SK-N-SH (cell line): Measurements from ENCODE around the gene MRGPRD. TPM values are rescaled to one million over a fixed set of nuclear protein-coding genes. Genes with fewer than 3 reads are reported as not detected.

Experiments used
- CTCF ChIA-PET: fragments of 300-600, 350-600 bp; formaldehyde crosslinking; extraction: SDS; loops from one replicate; lab custom pipeline; 2021; lab: Yijun Ruan, JAX
- POLR2A ChIA-PET: fragments of 350-600 bp; sonication (Branson Sonifier 250); formaldehyde crosslinking; extraction: SDS; loops from one replicate; lab custom pipeline; 2020; ENCODE audit warnings: antibody characterized with exemption, inconsistent platforms; lab: Yijun Ruan, JAX
- DNase-seq: peaks from one replicate; pipeline ENCODE4 v3.0.0; 2012
- H2AFZ ChIP-seq: fragments of 200-600 bp; sonication (generic); 2 replicates; pipeline ENCODE4 v1.8.1; 2016; ENCODE audit warnings: antibody characterized with exemption, mild to moderate bottlenecking, low read depth
- H3F3A ChIP-seq: fragments of 200-600 bp; sonication (generic); replicated peaks from 2 replicates; pipeline ENCODE3; 2016; ENCODE audit warnings: antibody characterized with exemption, mild to moderate bottlenecking; ENCODE audit not compliant: insufficient read depth
- H3K27ac ChIP-seq, 2 experiments: fragments of 200-500 bp in 1 of 2; fragments of 200-600 bp in 1 of 2; sonication (Bioruptor generic) in 1 of 2; sonication (generic), shearing (Covaris generic) in 1 of 2; 2 replicates each; pipeline versions ENCODE4 v1.5.1 to v1.6.1; 2014 to 2016; ENCODE audit warnings: low read depth in 2 of 2, inconsistent platforms in 1 of 2, low read length in 1 of 2, mild to moderate bottlenecking in 1 of 2, mixed read lengths in 1 of 2
- H3K27me3 ChIP-seq: fragments of 200-600 bp; sonication (generic), shearing (Covaris generic); 2 replicates; pipeline ENCODE4 v1.6.1; 2016; ENCODE audit warnings: mixed run types; ENCODE audit not compliant: insufficient read depth
- H3K36me3 ChIP-seq, 2 experiments: fragments of 200-500 bp in 1 of 2; fragments of 200-600 bp in 1 of 2; sonication (Bioruptor generic) in 1 of 2; sonication (generic) in 1 of 2; replicated peaks in 1 of 2; 2 replicates each; pipeline versions ENCODE3 to v1.5.1; 2014 to 2016; ENCODE audit warnings: low read length in 1 of 2, mild to moderate bottlenecking in 1 of 2; ENCODE audit not compliant: insufficient read depth in 2 of 2, control insufficient read depth in 1 of 2
- H3K4me1 ChIP-seq, 2 experiments: fragments of 200-500 bp in 1 of 2; fragments of 200-600 bp in 1 of 2; sonication (Bioruptor generic) in 1 of 2; sonication (generic), shearing (Covaris generic) in 1 of 2; 2 replicates each; pipeline versions ENCODE4 v1.5.1 to v1.6.1; 2014 to 2016; ENCODE audit warnings: low read depth in 1 of 2, low read length in 1 of 2, mixed run types in 1 of 2; ENCODE audit not compliant: insufficient read depth in 2 of 2, control insufficient read depth in 1 of 2
- H3K4me2 ChIP-seq: fragments of 200-600 bp; sonication (generic), shearing (Covaris generic); 2 replicates; pipeline ENCODE4 v1.6.1; 2017; ENCODE audit warnings: mixed run types
- H3K4me3 ChIP-seq, 2 experiments: fragments of 200-500 bp in 1 of 2; fragments of 200-600 bp in 1 of 2; sonication (Bioruptor generic) in 1 of 2; sonication (generic), shearing (Covaris generic) in 1 of 2; 2 replicates each; pipeline versions ENCODE4 v1.5.1 to v1.8.1; 2014 to 2016; ENCODE audit warnings: low read depth in 2 of 2, inconsistent platforms in 1 of 2, low read length in 1 of 2, mild to moderate bottlenecking in 1 of 2, mixed read lengths in 1 of 2, moderate library complexity in 1 of 2
- H3K79me2 ChIP-seq: fragments of 200-600 bp; sonication (generic); 2 replicates; pipeline ENCODE4 v1.8.1; 2017; ENCODE audit warnings: mild to moderate bottlenecking; ENCODE audit not compliant: insufficient read depth
- H3K9ac ChIP-seq: fragments of 200-600 bp; sonication (generic); 2 replicates; pipeline ENCODE4 v1.6.1; 2017; ENCODE audit warnings: mixed run types
- H3K9me2 ChIP-seq: fragments of 200-600 bp; sonication (generic); 2 replicates; pipeline ENCODE4 v1.6.1; 2017; ENCODE audit warnings: mixed run types
- H3K9me3 ChIP-seq: fragments of 200-600 bp; sonication (generic); 2 replicates; pipeline ENCODE4 v1.6.1; 2017; ENCODE audit warnings: mixed run types, mild to moderate bottlenecking, moderate library complexity
- H4K20me1 ChIP-seq: fragments of 200-600 bp; sonication (generic); 2 replicates; pipeline ENCODE4 v1.6.1; 2017; ENCODE audit warnings: mild to moderate bottlenecking, mixed run types; ENCODE audit not compliant: insufficient read depth
- CHD2 ChIP-seq: fragments of 150-350 bp; IDR thresholded peaks from 2 replicates; pipeline ENCODE4 v1.6.1; 2018; ENCODE audit warnings: low read length; ENCODE audit not compliant: partially characterized antibody
- FOXM1 ChIP-seq: IDR thresholded peaks from 2 replicates; pipeline ENCODE4 v1.4.0; 2012; ENCODE audit warnings: low read depth, mild to moderate bottlenecking
- GABPA ChIP-seq: IDR thresholded peaks from 2 replicates; pipeline ENCODE4 v1.4.0; 2012; ENCODE audit warnings: low read depth, mild to moderate bottlenecking
- GATA2 ChIP-seq: sonication (generic); formaldehyde crosslinking; IDR thresholded peaks from 2 replicates; pipeline ENCODE4 v1.5.0; 2020; ENCODE audit warnings: mild to moderate bottlenecking, missing genetic modification reagents
- JUND ChIP-seq: IDR thresholded peaks from 2 replicates; pipeline ENCODE4 v1.4.0; 2012
- MXI1 ChIP-seq: IDR thresholded peaks from 2 replicates; pipeline ENCODE4 v1.6.1; 2012; ENCODE audit warnings: mild to moderate bottlenecking, low read depth, low read length, improper control_type of control experiment
- POLR2AphosphoS5 ChIP-seq: IDR thresholded peaks from 2 replicates; pipeline ENCODE4 v1.6.1; 2012; ENCODE audit warnings: low read depth, low read length
- RAD21 ChIP-seq: IDR thresholded peaks from 2 replicates; pipeline ENCODE4 v1.6.1; 2012; ENCODE audit warnings: mild to moderate bottlenecking, low read length
- RCOR1 ChIP-seq: fragments of 150-350 bp; IDR thresholded peaks from 2 replicates; pipeline ENCODE4 v1.6.1; 2017; ENCODE audit warnings: antibody characterized with exemption, low read length
- RFX5 ChIP-seq: IDR thresholded peaks from 2 replicates; pipeline ENCODE4 v1.6.1; 2012; ENCODE audit warnings: mild to moderate bottlenecking, improper control_type of control experiment, low read length
- RXRA ChIP-seq: IDR thresholded peaks from 2 replicates; pipeline ENCODE4 v1.4.0; 2012; ENCODE audit warnings: low read depth, mild to moderate bottlenecking, borderline replicate concordance
- SIN3A ChIP-seq: IDR thresholded peaks from 2 replicates; pipeline ENCODE4 v1.6.1; 2012; ENCODE audit warnings: low read depth, mild to moderate bottlenecking, low read length, moderate library complexity, borderline replicate concordance
- SMC3 ChIP-seq: IDR thresholded peaks from 2 replicates; pipeline ENCODE4 v1.6.1; 2012; ENCODE audit warnings: low read depth, low read length, improper control_type of control experiment
- TAF1 ChIP-seq: IDR thresholded peaks from 2 replicates; pipeline ENCODE4 v1.6.1; 2012; ENCODE audit warnings: low read depth, mild to moderate bottlenecking, low read length, moderate library complexity, borderline replicate concordance
- TCF12 ChIP-seq: IDR thresholded peaks from 2 replicates; pipeline ENCODE4 v1.4.0; 2012
- TEAD4 ChIP-seq: IDR thresholded peaks from 2 replicates; pipeline ENCODE4 v1.4.0; 2012; ENCODE audit warnings: mild to moderate bottlenecking, borderline replicate concordance; ENCODE audit not compliant: insufficient read depth
- YY1 ChIP-seq: IDR thresholded peaks from 2 replicates; pipeline ENCODE4 v1.4.0; 2012; ENCODE audit warnings: low read depth, mild to moderate bottlenecking
- WGBS: methylation state at CpG from one replicate; pipeline ENCODE4 v1.1.6; 2017; ENCODE audit warnings: low lambda C conversion rate; 5-methylcytosine and 5-hydroxymethylcytosine counted together
- polyA plus RNA-seq, 3 experiments: library from polyadenylated mRNA; depleted of rRNA; stranded (reverse); fragments of >200 nt; gene quantifications; 2 replicates each; pipeline ENCODE4 v1.2.3, GENCODE V29; 2012
- TF ChIP-seq, protein P1 (sequence below): fragments of 150-350 bp; IDR thresholded peaks from 2 replicates; pipeline ENCODE4 v1.6.1; 2016; ENCODE audit warnings: mild to moderate bottlenecking, low read depth, low read length
- TF ChIP-seq, protein P2 (sequence below): fragments of 150-350 bp; IDR thresholded peaks from 2 replicates; pipeline ENCODE4 v1.6.1; 2017; ENCODE audit warnings: antibody characterized with exemption, low read length, low read depth, borderline replicate concordance
- TF ChIP-seq, protein P3 (sequence below): IDR thresholded peaks from 2 replicates; pipeline ENCODE4 v1.4.0; 2012; ENCODE audit warnings: low read depth
- TF ChIP-seq, protein P4 (sequence below): IDR thresholded peaks from 2 replicates; pipeline ENCODE4 v1.6.1; 2012; ENCODE audit warnings: mild to moderate bottlenecking, low read depth, low read length, moderate library complexity
- TF ChIP-seq, protein P5 (sequence below): fragments of 200-600 bp; sonication (generic); IDR thresholded peaks from 2 replicates; pipeline ENCODE4 v1.6.1; 2017; ENCODE audit warnings: antibody characterized with exemption, mild to moderate bottlenecking, moderate library complexity

The MRGPRD gene
- polyA plus RNA-seq, 1 of the 3 experiments (the other 2 are of a cell fraction) = not detected

DNA sequence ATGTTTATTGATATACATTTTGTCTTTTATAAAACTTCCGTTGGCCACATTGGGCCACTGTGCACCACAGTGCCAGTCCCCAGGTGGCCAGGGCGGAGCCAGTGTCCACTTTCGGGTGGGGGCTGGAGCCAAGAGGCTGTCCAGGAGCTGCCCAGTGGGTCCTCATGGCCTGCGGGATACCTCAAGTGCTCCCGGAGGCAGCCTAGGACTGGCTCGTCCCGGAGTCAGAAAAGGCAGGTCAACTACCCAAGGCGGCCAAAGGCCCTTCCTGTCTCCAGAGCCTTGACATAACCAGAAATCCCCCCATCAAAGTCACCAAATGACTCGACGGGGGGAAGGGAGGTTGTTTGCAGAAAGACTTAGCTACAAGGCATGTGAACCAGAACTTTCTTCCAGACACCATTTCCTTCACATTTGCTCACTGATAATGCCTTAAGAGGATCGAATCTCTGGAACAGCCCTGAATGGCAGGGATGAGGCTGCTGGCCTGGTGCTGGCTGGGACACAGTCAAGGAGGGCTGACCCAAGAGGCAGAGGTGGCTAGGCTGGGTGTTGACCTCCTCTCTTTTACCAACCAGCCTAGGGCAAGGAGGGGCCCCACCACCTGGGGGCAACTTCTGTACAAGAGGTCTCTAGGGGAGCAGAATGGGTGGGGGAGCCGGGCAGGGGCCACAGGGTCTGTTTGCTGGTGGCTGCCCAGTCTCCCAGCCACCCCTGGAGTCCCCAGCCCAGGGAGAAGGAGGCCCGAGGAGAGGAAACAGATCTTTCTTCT, 23.8 kb upstream of the MRGPRD start:
- H3K27ac ChIP-seq = no peak overlapping the region
- H3K36me3 ChIP-seq = no peaks in the 10 kb centered on the region
- no peaks in the 10 kb centered on the region for H4K20me1 ChIP-seq
- peak; percentile 28 for DNase-seq
- no peaks in the 10 kb centered on the region for H3K27me3 ChIP-seq
- peaks cover 26 to 34% of the 10 kb centered on the region in 2 experiments; a peak in 3 of 4 replicates for H3K4me1 ChIP-seq
- CTCF ChIA-PET = interaction anchor here (0.8 kb wide), 1 partner anchor 20 kb away, joined by 3 read pairs; no protein-coding TSS in a partner anchor
- no peak overlapping the region for H3K9ac ChIP-seq
- H3K4me2 ChIP-seq = no peak overlapping the region
- H2AFZ ChIP-seq = no peak overlapping the region
- H3K9me2 ChIP-seq = no peaks in the 10 kb centered on the region
- no peak overlapping the region for H3K4me3 ChIP-seq
- POLR2A ChIA-PET = no interaction called here
- H3K79me2 ChIP-seq = no peaks in the 10 kb centered on the region
- no peaks in the 10 kb centered on the region for H3F3A ChIP-seq
- H3K9me3 ChIP-seq = no peaks in the 10 kb centered on the region
- WGBS = 78% methylated on average over 11 of the region's 13 CpGs
- TF ChIP-seq FOXM1 = no peak
- TF ChIP-seq MXI1 = no peak
- TF ChIP-seq, protein P1, sequence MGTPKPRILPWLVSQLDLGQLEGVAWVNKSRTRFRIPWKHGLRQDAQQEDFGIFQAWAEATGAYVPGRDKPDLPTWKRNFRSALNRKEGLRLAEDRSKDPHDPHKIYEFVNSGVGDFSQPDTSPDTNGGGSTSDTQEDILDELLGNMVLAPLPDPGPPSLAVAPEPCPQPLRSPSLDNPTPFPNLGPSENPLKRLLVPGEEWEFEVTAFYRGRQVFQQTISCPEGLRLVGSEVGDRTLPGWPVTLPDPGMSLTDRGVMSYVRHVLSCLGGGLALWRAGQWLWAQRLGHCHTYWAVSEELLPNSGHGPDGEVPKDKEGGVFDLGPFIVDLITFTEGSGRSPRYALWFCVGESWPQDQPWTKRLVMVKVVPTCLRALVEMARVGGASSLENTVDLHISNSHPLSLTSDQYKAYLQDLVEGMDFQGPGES = no peak
- no peak for TF ChIP-seq GABPA
- TF ChIP-seq, protein P2, sequence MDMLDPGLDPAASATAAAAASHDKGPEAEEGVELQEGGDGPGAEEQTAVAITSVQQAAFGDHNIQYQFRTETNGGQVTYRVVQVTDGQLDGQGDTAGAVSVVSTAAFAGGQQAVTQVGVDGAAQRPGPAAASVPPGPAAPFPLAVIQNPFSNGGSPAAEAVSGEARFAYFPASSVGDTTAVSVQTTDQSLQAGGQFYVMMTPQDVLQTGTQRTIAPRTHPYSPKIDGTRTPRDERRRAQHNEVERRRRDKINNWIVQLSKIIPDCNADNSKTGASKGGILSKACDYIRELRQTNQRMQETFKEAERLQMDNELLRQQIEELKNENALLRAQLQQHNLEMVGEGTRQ = no peak
- TF ChIP-seq TEAD4 = no peak
- no peak for TF ChIP-seq TAF1
- no peak for TF ChIP-seq JUND
- TF ChIP-seq POLR2AphosphoS5 = no peak
- no peak for TF ChIP-seq RFX5
- no peak for TF ChIP-seq RCOR1
- no peak for TF ChIP-seq TCF12
- no peak for TF ChIP-seq YY1
- TF ChIP-seq SIN3A = no peak
- no peak for TF ChIP-seq CHD2
- no peak for TF ChIP-seq SMC3

DNA sequence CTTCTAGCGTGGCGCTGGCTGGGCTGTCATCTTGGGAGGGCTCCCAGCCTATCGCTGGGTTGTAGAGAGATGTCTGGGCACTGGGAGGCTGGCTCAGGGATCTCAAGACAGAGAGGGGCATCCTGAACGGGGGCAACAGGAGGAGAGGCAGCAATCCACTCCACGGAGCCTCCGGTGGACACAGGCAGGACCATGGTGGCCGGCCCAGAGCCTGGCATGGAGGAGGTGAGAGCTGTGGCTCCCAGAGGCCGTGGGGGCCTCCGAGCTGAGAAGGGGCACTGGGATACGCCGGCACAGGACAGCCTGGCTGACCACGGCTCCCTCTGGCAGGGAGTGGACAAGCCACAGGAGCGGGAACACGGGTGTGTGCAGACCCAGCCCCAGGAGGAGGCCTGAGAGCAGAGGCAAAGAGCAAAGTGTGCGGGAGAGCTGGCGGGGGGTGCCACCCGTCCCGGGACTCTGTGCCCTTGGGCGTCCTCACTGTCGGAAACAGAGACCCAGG, 23.1 kb upstream of the MRGPRD start:
- ChIA-PET POLR2A (no interaction called here), CTCF (no interaction called here)
- DNase-seq = no peak
- WGBS = 90% methylated on average over 14 of the region's 20 CpGs
- Histone ChIP-seq H3K9me3 (no peaks in the 10 kb centered on the region), H3K9ac (no peak overlapping the region), H3K4me3 (no peak overlapping the region), H3F3A (no peaks in the 10 kb centered on the region), H3K9me2 (no peaks in the 10 kb centered on the region), H3K4me1 (peaks cover 20 to 32% of the 10 kb centered on the region in 2 experiments), H3K36me3 (no peaks in the 10 kb centered on the region), H3K79me2 (no peaks in the 10 kb centered on the region), H3K27me3 (no peaks in the 10 kb centered on the region), H3K27ac (no peak overlapping the region), H3K4me2 (no peak overlapping the region), H2AFZ (no peak overlapping the region), H4K20me1 (no peaks in the 10 kb centered on the region)
- TF ChIP-seq, protein P3, sequence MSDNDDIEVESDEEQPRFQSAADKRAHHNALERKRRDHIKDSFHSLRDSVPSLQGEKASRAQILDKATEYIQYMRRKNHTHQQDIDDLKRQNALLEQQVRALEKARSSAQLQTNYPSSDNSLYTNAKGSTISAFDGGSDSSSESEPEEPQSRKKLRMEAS = no peak
- TF ChIP-seq RXRA = no peak
- TF ChIP-seq, protein P4, sequence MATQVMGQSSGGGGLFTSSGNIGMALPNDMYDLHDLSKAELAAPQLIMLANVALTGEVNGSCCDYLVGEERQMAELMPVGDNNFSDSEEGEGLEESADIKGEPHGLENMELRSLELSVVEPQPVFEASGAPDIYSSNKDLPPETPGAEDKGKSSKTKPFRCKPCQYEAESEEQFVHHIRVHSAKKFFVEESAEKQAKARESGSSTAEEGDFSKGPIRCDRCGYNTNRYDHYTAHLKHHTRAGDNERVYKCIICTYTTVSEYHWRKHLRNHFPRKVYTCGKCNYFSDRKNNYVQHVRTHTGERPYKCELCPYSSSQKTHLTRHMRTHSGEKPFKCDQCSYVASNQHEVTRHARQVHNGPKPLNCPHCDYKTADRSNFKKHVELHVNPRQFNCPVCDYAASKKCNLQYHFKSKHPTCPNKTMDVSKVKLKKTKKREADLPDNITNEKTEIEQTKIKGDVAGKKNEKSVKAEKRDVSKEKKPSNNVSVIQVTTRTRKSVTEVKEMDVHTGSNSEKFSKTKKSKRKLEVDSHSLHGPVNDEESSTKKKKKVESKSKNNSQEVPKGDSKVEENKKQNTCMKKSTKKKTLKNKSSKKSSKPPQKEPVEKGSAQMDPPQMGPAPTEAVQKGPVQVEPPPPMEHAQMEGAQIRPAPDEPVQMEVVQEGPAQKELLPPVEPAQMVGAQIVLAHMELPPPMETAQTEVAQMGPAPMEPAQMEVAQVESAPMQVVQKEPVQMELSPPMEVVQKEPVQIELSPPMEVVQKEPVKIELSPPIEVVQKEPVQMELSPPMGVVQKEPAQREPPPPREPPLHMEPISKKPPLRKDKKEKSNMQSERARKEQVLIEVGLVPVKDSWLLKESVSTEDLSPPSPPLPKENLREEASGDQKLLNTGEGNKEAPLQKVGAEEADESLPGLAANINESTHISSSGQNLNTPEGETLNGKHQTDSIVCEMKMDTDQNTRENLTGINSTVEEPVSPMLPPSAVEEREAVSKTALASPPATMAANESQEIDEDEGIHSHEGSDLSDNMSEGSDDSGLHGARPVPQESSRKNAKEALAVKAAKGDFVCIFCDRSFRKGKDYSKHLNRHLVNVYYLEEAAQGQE = no peak
- no peak for TF ChIP-seq SIN3A
- TF ChIP-seq, protein P5, sequence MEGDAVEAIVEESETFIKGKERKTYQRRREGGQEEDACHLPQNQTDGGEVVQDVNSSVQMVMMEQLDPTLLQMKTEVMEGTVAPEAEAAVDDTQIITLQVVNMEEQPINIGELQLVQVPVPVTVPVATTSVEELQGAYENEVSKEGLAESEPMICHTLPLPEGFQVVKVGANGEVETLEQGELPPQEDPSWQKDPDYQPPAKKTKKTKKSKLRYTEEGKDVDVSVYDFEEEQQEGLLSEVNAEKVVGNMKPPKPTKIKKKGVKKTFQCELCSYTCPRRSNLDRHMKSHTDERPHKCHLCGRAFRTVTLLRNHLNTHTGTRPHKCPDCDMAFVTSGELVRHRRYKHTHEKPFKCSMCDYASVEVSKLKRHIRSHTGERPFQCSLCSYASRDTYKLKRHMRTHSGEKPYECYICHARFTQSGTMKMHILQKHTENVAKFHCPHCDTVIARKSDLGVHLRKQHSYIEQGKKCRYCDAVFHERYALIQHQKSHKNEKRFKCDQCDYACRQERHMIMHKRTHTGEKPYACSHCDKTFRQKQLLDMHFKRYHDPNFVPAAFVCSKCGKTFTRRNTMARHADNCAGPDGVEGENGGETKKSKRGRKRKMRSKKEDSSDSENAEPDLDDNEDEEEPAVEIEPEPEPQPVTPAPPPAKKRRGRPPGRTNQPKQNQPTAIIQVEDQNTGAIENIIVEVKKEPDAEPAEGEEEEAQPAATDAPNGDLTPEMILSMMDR = no peak
- TF ChIP-seq GATA2 (CRISPR knock-in tag) = no peak
- TF ChIP-seq JUND = no peak
- TF ChIP-seq RAD21 = no peak
